Psoas muscle (tissue), 8 donors: ENCODE data around the gene TMCO1. TPM values are rescaled to one million over a fixed set of nuclear protein-coding genes. Genes with fewer than 3 reads are reported as not detected.

Experiments
- ATAC-seq, 4 donors: fragments of 200-7000 bp; cut with Tn5 transposase; one replicate each; pipeline ENCODE4 v1.9.1; 2020; ENCODE audit warnings: moderate library complexity in 3 of 4, mild to moderate bottlenecking in 2 of 4
- DNase-seq, 2 donors: peaks; one replicate each; pipeline ENCODE4 v3.0.0-alpha.2; 2020
- H3K27ac ChIP-seq: fragments of 200-600 bp; one replicate; pipeline ENCODE4 v1.8.0; 2022
- H3K27me3 ChIP-seq, 3 donors: fragments of 200-600 bp in 1 of 3; one replicate each; pipeline versions ENCODE4 v1.6.1 to v1.8.0; 2013 to 2022; ENCODE audit warnings: low read length in 2 of 3, mild to moderate bottlenecking in 2 of 3, moderate library complexity in 1 of 3; ENCODE audit not compliant: insufficient read depth in 3 of 3
- H3K36me3 ChIP-seq, 2 donors: fragments of 200-600 bp in 1 of 2; one replicate each; pipeline versions ENCODE4 v1.6.1 to v1.8.0; 2013 to 2022; ENCODE audit warnings: low read depth in 1 of 2, mild to moderate bottlenecking in 1 of 2, moderate library complexity in 1 of 2; ENCODE audit not compliant: insufficient read depth in 1 of 2
- H3K4me1 ChIP-seq: fragments of 200-600 bp; one replicate; pipeline ENCODE4 v1.8.0; 2022
- H3K4me3 ChIP-seq: fragments of 200-600 bp; one replicate; pipeline ENCODE4 v1.8.0; 2022; ENCODE audit warnings: mild to moderate bottlenecking
- H3K9me3 ChIP-seq: fragments of 200-600 bp; one replicate; pipeline ENCODE4 v1.8.0; 2022
- CTCF ChIP-seq: fragments of 200-600 bp; IDR thresholded peaks from one replicate; pipeline ENCODE4 v1.8.0; 2022; ENCODE audit warnings: antibody characterized with exemption
- WGBS, 3 donors: extraction: QIAGEN DNeasy Blood & Tissue Kit; methylation state at CpG; one replicate each; pipeline versions ENCODE4 v1.1.6 to v1.1.7; 2013; 5-methylcytosine and 5-hydroxymethylcytosine counted together
- intact Hi-C, 2 donors: fragments of 100-400 bp; cut with DNase I; formaldehyde crosslinking; loops; one replicate each; pipeline versions ENCODE4 v1.11.0 to v1.14.2; 2022
- polyA plus RNA-seq, 3 donors: library from polyadenylated mRNA; stranded (reverse); fragments of 200-250 nt; gene quantifications; one replicate each; pipeline ENCODE4 v1.2.3, GENCODE V29; 2013
- total RNA-seq, 4 donors: library from RNA; stranded (reverse); fragmentation: NEBNext Ultra II Directional in 2 of 4; extraction: Animal tissue kit (Norgen Biotek cat#: 25700) in 2 of 4; gene quantifications; one replicate each; pipeline versions ENCODE4 v1.2.1 to v1.2.4, GENCODE V29; 2021 to 2023
- donor health status: healthy with polysubstance abuse.
- donor health status: DM: no; HTN: no; CAD: no; lungs with moderate emphysema.
- donor health status: Bipolar disorder and iron deficiency.
- donor health status: healthy.
- donor health status: DM: yes; HTN: yes; CAD: no.
- donor health status: DM: no; HTN: no; CAD: no.
- donor health status: DM: no; HTN: no; CAD: no.
- donor health status: DM: yes; HTN: yes; CAD: no.

The TMCO1 gene
- total and polyA plus RNA-seq, 7 donors: 31.5 to 90.2 (median 38.6) TPM

DNA sequence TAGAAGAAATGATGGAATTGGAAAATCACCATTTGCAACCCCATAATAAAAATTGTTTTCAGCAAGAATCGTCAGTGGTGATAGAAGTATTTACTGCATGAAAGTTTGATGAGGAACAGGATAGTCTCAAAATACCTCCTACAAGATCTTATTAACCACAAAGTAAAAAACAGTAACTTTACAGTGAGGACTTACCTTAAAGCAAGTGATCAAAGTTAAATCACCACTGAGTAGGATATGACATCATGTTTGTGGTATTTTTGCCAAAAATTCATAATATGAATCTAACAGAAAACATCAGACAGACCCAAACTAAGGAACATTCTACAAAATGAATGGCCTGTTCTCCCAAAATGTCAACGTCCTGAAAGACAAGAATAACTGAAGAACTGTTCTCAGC is 90.2 kb downstream of the TMCO1 start:
- Histone ChIP-seq H3K36me3 (peaks cover 8 to 87% of the 10 kb centered on the region in 2 donors), H3K4me3 (no peak overlapping the region), H3K4me1 (peaks cover 8% of the 10 kb centered on the region), H3K9me3 (no peaks in the 10 kb centered on the region), H3K27ac (no peak overlapping the region), H3K27me3 (no peaks in the 10 kb centered on the region)
- 0 to 50% (median 26%) methylated on average over 2 of the region's 2 CpGs for WGBS, 3 donors
- no peak for ATAC-seq
- intact Hi-C loops: no loop called here
- no peak for DNase-seq
- TF ChIP-seq CTCF: no peak

Other genes starting within 250 kb of the TMCO1 start
- not detected for gene LRRC52, start 224.9 kb downstream of the TMCO1 start, total RNA-seq
- gene LRRC52, start 224.9 kb downstream of the TMCO1 start, polyA plus RNA-seq: 1 to 10 TPM in 1 of 3 donors, under 1 TPM in 2; 0.08 to 1.2 (median 0.08) TPM
- gene MGST3, start 137.6 kb downstream of the TMCO1 start, total RNA-seq: 100 to 1,000 TPM; 223 to 318 (median 258) TPM
- gene MGST3, start 137.6 kb downstream of the TMCO1 start, polyA plus RNA-seq: 100 to 1,000 TPM; 177 to 329 (median 233) TPM
- gene ALDH9A1, start 70.3 kb downstream of the TMCO1 start, total RNA-seq: 10 to 100 TPM; 40.9 to 69.3 (median 49.9) TPM
- 10 to 100 TPM; 30.4 to 37.0 (median 33.6) TPM for gene ALDH9A1, start 70.3 kb downstream of the TMCO1 start, polyA plus RNA-seq
- gene UCK2, start 58.7 kb upstream of the TMCO1 start, total RNA-seq: 10 to 100 TPM; 17.2 to 94.6 (median 29.7) TPM
- gene UCK2, start 58.7 kb upstream of the TMCO1 start, polyA plus RNA-seq: 100 to 1,000 TPM in 1 of 3 donors, 10 to 100 TPM in 2; 14.6 to 273 (median 25.1) TPM